GM15510 (cell line): Measurements from ENCODE around the gene NFIC.
A peak's percentile ranks its signal among the peaks of the same experiment; 100 is the strongest.

ENCODE experiments used
- POLR2A ChIP-seq: IDR thresholded peaks from 3 replicates; pipeline ENCODE4 v1.6.1; 2011; ENCODE audit warnings: borderline replicate concordance; ENCODE audit not compliant: insufficient read length; ENCODE audit errors: extremely low read depth

NFIC gene

GRCh38 chr19:3500429-3501101 lies 134.2 kb downstream of the NFIC start, which contains the start of gene DOHH:
Gene DOHH (minus strand): TSS chr19:3500674. CDS start chr19:3496814, 3,860 bp downstream.
- peak; percentile 82 for TF ChIP-seq POLR2A

GRCh38 chr19:3501780-3502179 lies 135.4 kb downstream of the NFIC start:
- no peak for TF ChIP-seq POLR2A

- TF ChIP-seq POLR2A = no peak
These were observed 136.7 kb downstream of the NFIC start for GRCh38 chr19:3503036-3503572.

DNA sequence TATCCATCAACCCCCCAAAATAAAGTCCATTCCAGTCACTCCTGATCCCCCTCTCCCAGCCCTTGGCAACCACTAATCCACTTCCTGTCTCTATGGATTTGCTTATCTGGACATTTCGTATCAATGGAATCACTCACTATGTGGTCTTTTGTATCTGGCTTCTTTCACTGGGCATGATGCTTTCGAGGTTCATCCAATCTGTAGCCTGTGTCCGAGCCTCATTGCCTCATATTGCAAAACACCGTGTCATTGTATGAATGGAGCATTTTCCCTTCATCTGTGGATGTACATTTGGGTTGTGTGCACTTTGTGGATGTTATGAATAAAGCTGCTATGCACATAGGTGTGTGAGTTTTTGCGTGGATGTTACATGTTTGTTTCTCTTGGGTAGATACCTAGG lies 138.4 kb downstream of the NFIC start:
- TF ChIP-seq POLR2A = no peak

DNA sequence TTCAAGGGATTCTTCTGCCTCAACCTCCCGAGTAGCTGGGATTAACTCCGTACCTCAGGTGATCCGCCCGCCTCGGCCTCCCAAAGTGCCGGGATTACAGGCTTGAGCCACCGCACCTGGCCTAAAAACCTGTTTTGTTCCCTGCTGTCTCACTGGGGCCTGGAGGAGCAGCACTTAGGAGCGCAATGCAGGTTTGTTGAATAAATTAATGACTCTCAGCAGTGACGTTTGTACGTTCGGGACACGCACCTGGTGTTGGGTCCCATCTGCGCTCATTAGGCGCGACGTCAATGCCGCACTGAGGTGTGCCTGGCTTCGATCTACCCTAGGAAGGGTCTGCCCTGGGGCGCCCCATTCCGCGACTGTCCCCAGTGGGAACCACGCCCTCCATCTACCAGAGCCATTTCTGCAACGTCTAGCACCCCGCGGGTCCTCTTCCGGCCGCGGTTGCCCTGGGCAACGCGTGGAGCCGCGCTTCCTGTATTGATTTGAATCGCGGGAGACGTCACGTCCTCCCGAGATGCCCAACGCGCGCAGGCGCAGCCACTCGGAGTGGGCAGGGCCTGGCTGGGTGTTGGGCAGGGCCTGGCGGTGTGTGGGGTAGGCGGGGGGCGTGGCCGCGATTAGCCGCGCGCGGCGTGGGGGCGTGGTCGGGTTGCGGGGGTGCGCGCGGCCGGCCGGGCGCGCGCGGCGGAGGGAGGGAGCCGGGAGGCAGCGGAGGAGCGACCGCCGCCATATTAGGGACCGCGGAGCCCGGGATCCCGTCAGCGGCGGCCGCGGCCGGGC lies 139.4 kb downstream of the NFIC start, which contains the start of gene FZR1:
FZR1 (plus strand) TSS at position 714 of the 786 bp plus-strand sequence. CDS start 16,679 bp downstream, outside the sequence.
- peak; percentile 73 for TF ChIP-seq POLR2A

- no peak for TF ChIP-seq POLR2A
These were observed 140.3 kb downstream of the NFIC start for GRCh38 chr19:3506384-3507340.

- TF ChIP-seq POLR2A = no peak
These were observed 141.2 kb downstream of the NFIC start for GRCh38 chr19:3507371-3508120.

GRCh38 chr19:3508771-3509535 lies 142.6 kb downstream of the NFIC start:
- TF ChIP-seq POLR2A = no peak

GRCh38 chr19:3509566-3509989 lies 143.2 kb downstream of the NFIC start:
- TF ChIP-seq POLR2A = no peak

DNA sequence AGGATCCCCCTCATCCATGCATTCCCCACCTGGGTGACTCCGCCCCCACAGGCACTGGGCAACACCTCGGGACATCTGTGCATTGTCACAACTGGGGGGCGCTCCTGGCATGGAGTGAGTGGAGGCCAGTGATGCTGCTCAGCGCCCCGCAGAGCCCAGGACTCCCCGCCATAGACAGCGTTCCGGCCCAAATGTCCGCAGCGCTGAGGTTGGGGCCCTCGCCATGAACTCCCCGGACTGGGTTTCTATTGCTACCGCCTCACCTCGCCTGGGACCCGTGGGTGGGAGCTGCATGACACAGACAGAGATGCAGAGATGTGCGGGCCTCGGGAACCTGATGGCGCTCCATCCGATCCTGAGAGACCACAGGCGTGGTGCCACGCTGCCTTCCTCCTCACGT lies 144.3 kb downstream of the NFIC start:
- TF ChIP-seq POLR2A = no peak

- no peak for TF ChIP-seq POLR2A
These were observed 145.3 kb downstream of the NFIC start for GRCh38 chr19:3511506-3512251.

- no peak for TF ChIP-seq POLR2A
These were observed 146.3 kb downstream of the NFIC start for GRCh38 chr19:3512562-3513228.
